Prostate gland (tissue), 2 donors: ENCODE results near the gene NOC2L.

Experiments
- POLR2AphosphoS5 ChIP-seq: sonication (generic); formaldehyde crosslinking; IDR thresholded peaks from one replicate; pipeline ENCODE4 v1.6.1; 2017; ENCODE audit warnings: antibody characterized with exemption
- TF ChIP-seq, protein P1 (sequence below), 4 experiments: fragments of 200-600 bp in 2 of 4; fragments of 450-650 bp in 2 of 4; sonication (generic) in 2 of 4; IDR thresholded peaks; 1 replicate in 3 of 4; 2 replicates in 1 of 4; pipeline ENCODE4 v1.5.1; 2016 to 2019; ENCODE audit warnings: antibody characterized with exemption in 4 of 4, mild to moderate bottlenecking in 2 of 4, moderate library complexity in 2 of 4

DNA sequence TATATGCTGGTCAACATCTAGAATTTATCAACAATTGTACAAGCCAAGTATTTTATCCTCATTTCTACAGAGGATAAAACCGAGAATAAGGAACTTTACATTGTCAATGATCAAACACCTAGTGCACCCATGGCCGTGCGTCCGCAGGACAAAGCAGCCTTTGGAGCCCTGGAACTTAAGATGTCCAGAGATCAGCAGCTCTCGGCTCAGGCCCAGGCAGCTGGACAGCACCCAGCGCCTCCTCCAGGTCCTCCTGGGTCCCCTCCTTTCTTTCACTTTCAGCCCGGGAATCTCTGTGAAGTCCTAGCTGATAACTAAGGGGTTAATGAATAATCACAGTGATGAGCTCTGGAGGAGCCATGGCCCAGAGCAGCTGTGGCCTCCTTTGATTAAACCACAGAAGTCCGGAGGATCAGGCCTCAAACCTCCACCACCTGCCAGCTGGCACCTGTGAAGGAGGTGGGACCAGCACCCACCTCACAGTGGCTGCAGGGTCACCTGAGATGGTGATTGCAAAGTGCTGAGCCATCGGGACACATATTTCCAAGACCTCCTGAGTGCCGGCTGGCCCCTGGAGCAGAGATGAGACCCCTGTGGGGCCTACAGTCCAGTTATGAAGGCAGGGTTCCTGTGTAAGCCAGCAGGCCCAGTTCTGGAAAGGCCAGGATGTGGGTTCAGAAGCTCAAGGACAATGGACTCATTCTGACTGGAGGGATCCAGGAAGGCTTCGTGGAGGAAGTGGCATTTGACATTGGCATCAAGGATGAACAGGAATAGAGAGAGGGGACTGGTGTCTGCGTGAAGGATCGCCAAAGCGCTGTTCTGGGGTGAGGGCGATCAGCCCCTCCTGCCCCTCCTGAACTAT is 46.9 kb downstream of the NOC2L start:
- no peak for TF ChIP-seq POLR2AphosphoS5
- TF ChIP-seq, protein P1, sequence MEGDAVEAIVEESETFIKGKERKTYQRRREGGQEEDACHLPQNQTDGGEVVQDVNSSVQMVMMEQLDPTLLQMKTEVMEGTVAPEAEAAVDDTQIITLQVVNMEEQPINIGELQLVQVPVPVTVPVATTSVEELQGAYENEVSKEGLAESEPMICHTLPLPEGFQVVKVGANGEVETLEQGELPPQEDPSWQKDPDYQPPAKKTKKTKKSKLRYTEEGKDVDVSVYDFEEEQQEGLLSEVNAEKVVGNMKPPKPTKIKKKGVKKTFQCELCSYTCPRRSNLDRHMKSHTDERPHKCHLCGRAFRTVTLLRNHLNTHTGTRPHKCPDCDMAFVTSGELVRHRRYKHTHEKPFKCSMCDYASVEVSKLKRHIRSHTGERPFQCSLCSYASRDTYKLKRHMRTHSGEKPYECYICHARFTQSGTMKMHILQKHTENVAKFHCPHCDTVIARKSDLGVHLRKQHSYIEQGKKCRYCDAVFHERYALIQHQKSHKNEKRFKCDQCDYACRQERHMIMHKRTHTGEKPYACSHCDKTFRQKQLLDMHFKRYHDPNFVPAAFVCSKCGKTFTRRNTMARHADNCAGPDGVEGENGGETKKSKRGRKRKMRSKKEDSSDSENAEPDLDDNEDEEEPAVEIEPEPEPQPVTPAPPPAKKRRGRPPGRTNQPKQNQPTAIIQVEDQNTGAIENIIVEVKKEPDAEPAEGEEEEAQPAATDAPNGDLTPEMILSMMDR (IDR thresholded peaks at IDR 0.05): no peak
